Measurements from ENCODE around the gene SH2D4B. TPM values are rescaled to one million over a fixed set of nuclear protein-coding genes. Genes with fewer than 3 reads are reported as not detected.
"Not testable (repeated sequence)": the region's sequence is repeated elsewhere in the genome, so short reads cannot be mapped to it uniquely, and the experiment has no call there.

SH2D4B gene
- total RNA-seq, 2 donors from 2014 or later, result 0.25 to 0.40 TPM

GRCh38 chr10:80537086-80537735 lies 491 bp upstream of the SH2D4B start:
- Mint-ChIP-seq H3K9me3 (no peaks in the 10 kb centered on the region), H3K4me3 (peak overlapping the region; percentile 66), H3K4me1 (ENCODE audit: low read depth in 2 of 2) (peaks cover 18 to 28% of the 10 kb centered on the region in 2 donors), H3K27ac (peak overlapping the region; percentile 98 to 99), H3K36me3 (no peaks in the 10 kb centered on the region), H3K27me3 (no peaks in the 10 kb centered on the region)
- DNase-seq (ENCODE audit: low spot score), result no peak
- no peak for ATAC-seq

DNA sequence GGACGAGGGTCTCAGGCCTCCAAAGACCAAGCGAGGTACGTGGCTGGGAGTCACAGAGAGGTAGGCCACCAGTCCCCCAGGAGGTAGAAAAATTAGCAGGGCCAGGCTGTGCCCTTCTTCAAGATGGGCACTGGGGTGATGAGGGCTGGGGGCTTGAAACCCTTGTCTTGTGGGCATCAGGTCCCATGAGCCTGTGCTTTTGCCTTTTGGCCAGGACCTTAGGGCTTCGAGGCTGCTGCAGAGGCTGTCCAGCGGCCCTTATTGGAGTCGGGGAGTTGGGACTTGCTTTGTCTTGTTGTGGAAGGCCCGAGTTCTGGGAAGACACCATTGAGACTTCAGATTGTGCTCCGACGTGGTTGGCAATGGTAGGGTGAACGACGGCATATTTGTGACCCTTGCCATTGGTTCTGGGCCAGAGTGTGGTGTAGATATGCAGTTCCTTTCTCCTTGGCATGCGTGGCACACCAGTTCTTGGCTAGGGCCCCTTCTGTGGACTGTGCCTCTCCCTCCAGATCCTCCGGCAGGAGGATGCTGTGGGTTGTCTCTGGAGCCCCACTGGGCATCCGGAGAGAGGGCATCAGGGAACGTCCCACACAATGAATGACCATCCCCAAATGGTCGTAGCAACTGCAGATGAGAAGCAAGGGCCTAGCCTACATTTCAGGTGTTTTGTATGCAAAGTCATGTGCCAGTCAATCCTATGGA lies 931 bp downstream of the SH2D4B start:
- Mint-ChIP-seq H3K27ac (peak overlapping the region in 1 of 2 donors; percentile 99), H3K4me3 (no peak overlapping the region), H3K9me3 (no peaks in the 10 kb centered on the region), H3K36me3 (no peaks in the 10 kb centered on the region), H3K4me1 (ENCODE audit: low read depth in 2 of 2) (peaks cover 18 to 26% of the 10 kb centered on the region in 2 donors), H3K27me3 (no peaks in the 10 kb centered on the region)
- ATAC-seq (no peak), DNase-seq (ENCODE audit: low spot score) (no peak)

- Mint-ChIP-seq H3K9me3 (no peaks in the 10 kb centered on the region), H3K27ac (peak overlapping the region in 1 of 2 donors; percentile 47), H3K27me3 (no peaks in the 10 kb centered on the region), H3K4me1 (ENCODE audit: low read depth in 2 of 2) (peaks cover 18 to 26% of the 10 kb centered on the region in 2 donors), H3K4me3 (no peak overlapping the region), H3K36me3 (no peaks in the 10 kb centered on the region)
- ATAC-seq (no peak), DNase-seq (ENCODE audit: low spot score) (no peak)
Measured at GRCh38 chr10:80539421-80540031, 1.8 kb downstream of the SH2D4B start.

- Mint-ChIP-seq H3K36me3 (no peaks in the 10 kb centered on the region), H3K9me3 (no peaks in the 10 kb centered on the region), H3K27ac (no peak overlapping the region), H3K4me1 (ENCODE audit: low read depth in 2 of 2) (peaks cover 18 to 26% of the 10 kb centered on the region in 2 donors), H3K27me3 (peaks cover under 1 to 5% of the 10 kb centered on the region in 2 donors), H3K4me3 (no peak overlapping the region)
- no peak for DNase-seq (ENCODE audit: low spot score)
- ATAC-seq, result no peak
Measured at GRCh38 chr10:80540136-80540535, 2.4 kb downstream of the SH2D4B start.

GRCh38 chr10:80540618-80540980 lies 2.9 kb downstream of the SH2D4B start:
- Mint-ChIP-seq H3K4me1 (ENCODE audit: low read depth in 2 of 2) (peaks cover 14 to 23% of the 10 kb centered on the region in 2 donors), H3K27me3 (peaks cover 4 to 10% of the 10 kb centered on the region in 2 donors), H3K4me3 (no peak overlapping the region), H3K27ac (peak overlapping the region in 1 of 2 donors; percentile 75), H3K9me3 (no peaks in the 10 kb centered on the region), H3K36me3 (no peaks in the 10 kb centered on the region)
- DNase-seq (ENCODE audit: low spot score), result no peak
- ATAC-seq, result no peak

- ATAC-seq, result no peak
- peak overlapping the region; percentile 17 for H3K4me3 Mint-ChIP-seq
- no peaks in the 10 kb centered on the region for H3K9me3 Mint-ChIP-seq
- no peaks in the 10 kb centered on the region for H3K36me3 Mint-ChIP-seq
- peak overlapping the region in 1 of 2 donors; percentile 75 for H3K27ac Mint-ChIP-seq
- no peak for DNase-seq (ENCODE audit: low spot score)
- H3K27me3 Mint-ChIP-seq, result peaks cover 4 to 11% of the 10 kb centered on the region in 2 donors
- H3K4me1 Mint-ChIP-seq (ENCODE audit: low read depth in 2 of 2), result peaks cover 13 to 22% of the 10 kb centered on the region in 2 donors
Measured at GRCh38 chr10:80540981-80541750, 3.5 kb downstream of the SH2D4B start.

DNA sequence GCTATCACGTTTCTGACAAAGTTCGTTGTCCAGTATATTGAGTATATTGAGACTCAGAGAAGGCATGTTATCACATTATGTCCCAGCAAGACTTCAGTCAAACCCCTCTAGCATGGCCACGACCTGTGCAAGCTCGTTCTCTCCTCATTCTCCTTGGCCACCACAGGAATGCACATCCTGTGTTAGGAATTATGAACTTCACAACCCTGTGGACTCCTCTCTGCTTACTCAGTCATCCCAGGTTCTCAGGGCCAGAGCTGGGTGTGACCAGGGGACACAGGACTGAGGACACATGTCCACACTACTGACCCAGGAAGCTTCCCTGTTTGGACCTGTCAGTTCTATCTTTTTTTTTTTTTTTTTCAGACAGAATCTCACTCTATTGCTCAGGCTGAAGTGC lies 4.4 kb downstream of the SH2D4B start:
- Mint-ChIP-seq H3K4me1 (ENCODE audit: low read depth in 2 of 2) (peaks cover 13 to 17% of the 10 kb centered on the region in 2 donors), H3K9me3 (no peaks in the 10 kb centered on the region), H3K27me3 (peaks cover 4 to 11% of the 10 kb centered on the region in 2 donors), H3K4me3 (no peak overlapping the region), H3K27ac (no peak overlapping the region), H3K36me3 (no peaks in the 10 kb centered on the region)
- ATAC-seq (no peak), DNase-seq (ENCODE audit: low spot score) (no peak)

- Mint-ChIP-seq H3K27me3 (peaks cover 4 to 11% of the 10 kb centered on the region in 2 donors), H3K9me3 (no peaks in the 10 kb centered on the region), H3K27ac (no peak overlapping the region), H3K36me3 (no peaks in the 10 kb centered on the region), H3K4me1 (ENCODE audit: low read depth in 2 of 2) (peaks cover 13% of the 10 kb centered on the region in 2 donors), H3K4me3 (no peak overlapping the region)
- DNase-seq (ENCODE audit: low spot score) (no peak), ATAC-seq (no peak)
Measured at GRCh38 chr10:80542652-80543318, 5.1 kb downstream of the SH2D4B start.

DNA sequence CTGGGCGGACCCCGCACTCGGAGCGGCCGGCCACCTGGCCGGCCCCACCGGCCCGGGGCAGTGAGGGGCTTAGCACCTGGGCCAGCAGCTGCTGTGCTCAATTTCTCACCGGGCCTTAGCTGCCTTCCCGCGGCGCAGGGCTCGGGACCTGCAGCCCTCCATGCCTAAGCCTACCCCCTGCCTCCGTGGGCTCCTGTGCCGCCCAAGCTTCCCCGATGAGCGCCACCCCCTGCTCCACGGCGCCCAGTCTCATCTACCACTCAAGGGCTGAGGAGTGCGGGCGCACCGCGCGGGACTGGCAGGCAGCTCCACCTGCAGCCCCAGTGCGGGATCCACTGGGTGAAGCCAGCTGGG lies 5.6 kb downstream of the SH2D4B start:
- not testable (repeated sequence) for H3K4me3 Mint-ChIP-seq; H3K27ac Mint-ChIP-seq; H3K9me3 Mint-ChIP-seq; H3K36me3 Mint-ChIP-seq; DNase-seq (ENCODE audit: low spot score); ATAC-seq
- Mint-ChIP-seq H3K27me3 (peaks cover 4 to 11% of the 10 kb centered on the region in 2 donors), H3K4me1 (ENCODE audit: low read depth in 2 of 2) (peaks cover 13% of the 10 kb centered on the region in 2 donors)

DNA sequence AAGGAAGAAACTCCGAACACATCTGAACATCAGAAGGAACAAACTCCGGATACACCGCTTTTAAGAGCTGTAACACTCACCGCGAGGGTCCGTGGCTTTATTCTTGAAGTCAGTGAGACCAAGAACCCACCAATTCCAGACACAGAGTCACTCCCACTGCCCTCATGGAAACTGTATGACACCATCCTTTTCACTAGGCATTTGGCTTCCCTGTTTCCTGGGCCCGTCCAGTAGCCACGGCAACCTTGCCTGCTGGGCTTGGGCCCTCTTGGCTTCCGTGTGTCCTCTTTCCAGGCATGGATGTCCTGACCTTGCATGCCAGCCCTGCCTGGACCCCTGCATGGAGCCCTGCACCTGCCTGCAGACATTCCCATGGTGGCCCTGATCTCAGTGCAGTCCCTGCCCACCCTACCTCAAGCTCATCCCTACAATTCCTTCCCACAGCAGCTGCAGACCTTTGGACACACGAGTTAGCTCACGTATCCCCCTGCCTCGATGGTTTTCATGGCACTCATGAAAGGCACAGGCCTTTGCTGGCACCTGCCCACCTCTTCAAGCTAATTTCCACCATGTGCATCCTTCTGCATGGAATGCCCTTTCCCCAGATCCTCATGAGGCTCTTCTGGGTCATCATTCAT lies 6.7 kb downstream of the SH2D4B start:
- H3K27me3 Mint-ChIP-seq, result peaks cover 4 to 16% of the 10 kb centered on the region in 2 donors
- H3K4me1 Mint-ChIP-seq (ENCODE audit: low read depth in 2 of 2), result peaks cover 12 to 13% of the 10 kb centered on the region in 2 donors
- no peak overlapping the region for H3K4me3 Mint-ChIP-seq
- no peak for DNase-seq (ENCODE audit: low spot score)
- no peak overlapping the region for H3K27ac Mint-ChIP-seq
- peak in 1 of 2 donors; percentile 13 for ATAC-seq
- no peaks in the 10 kb centered on the region for H3K9me3 Mint-ChIP-seq
- H3K36me3 Mint-ChIP-seq, result no peaks in the 10 kb centered on the region

DNA sequence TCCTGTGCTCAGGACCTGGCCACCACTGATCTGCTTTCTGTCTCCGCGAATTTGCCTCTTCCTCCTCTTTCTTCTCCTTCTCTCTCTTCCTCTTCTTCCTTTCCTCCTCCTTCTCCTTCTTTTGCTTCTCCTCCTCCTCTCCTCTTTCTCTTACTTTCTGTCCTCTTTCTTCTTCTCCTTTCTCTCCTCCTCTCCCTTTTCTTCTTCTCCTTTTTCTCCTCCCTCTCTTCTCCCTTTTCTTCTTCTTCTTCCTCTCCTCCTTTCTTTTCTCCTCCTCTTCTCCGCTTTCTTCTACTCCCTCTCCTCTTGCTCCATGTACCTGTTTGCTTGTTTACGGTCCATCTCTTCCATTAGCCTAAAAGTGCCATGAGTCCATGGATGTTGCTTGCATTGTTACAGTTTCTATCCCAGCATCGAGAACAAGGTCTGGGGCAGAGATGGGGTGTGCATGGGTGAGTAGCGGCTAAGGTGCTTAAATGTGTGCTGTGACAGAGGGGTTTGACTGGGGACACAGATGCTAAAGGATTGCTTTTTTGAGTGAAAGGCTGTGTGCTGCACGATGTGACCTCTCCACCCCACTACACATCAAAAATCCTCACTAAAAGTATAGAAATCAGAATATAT lies 7.7 kb downstream of the SH2D4B start:
- Mint-ChIP-seq H3K27me3 (peaks cover 4 to 16% of the 10 kb centered on the region in 2 donors), H3K4me3 (no peak overlapping the region), H3K9me3 (no peaks in the 10 kb centered on the region), H3K4me1 (ENCODE audit: low read depth in 2 of 2) (peaks cover 9 to 13% of the 10 kb centered on the region in 2 donors), H3K27ac (peak overlapping the region in 1 of 2 donors; percentile 33), H3K36me3 (no peaks in the 10 kb centered on the region)
- ATAC-seq, result no peak
- no peak for DNase-seq (ENCODE audit: low spot score)

DNA sequence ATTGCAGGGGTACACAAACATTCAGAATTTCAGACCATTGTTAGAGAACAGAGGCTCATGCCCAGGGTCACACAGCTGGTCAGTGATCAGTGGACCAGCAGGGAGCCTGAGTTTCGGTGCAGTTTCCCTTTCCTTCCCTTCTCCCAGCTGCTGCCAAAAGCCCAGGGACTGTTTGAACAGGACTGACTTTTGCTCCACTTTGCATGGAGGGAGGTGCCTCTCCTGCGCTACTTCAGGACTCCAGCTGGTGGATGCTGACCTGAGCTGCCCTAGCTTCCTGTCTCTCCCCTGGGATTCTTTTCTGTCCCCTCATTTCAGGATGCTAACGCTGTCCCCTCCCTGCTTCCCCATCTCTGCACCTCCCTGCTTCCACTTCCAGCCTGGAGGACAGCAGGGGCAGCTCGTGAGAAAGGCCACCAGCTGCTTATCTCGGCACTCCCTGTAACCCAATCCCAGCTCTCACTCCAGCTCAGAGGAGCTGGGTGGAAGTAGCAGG lies 14.5 kb downstream of the SH2D4B start:
- no peaks in the 10 kb centered on the region for H3K9me3 Mint-ChIP-seq
- H3K36me3 Mint-ChIP-seq, result no peaks in the 10 kb centered on the region
- H3K4me1 Mint-ChIP-seq (ENCODE audit: low read depth in 2 of 2), result no peaks in the 10 kb centered on the region
- ATAC-seq (no peak), DNase-seq (ENCODE audit: low spot score) (no peak)
- no peak overlapping the region for H3K4me3 Mint-ChIP-seq
- no peak overlapping the region for H3K27ac Mint-ChIP-seq
- H3K27me3 Mint-ChIP-seq, result peaks cover 7 to 13% of the 10 kb centered on the region in 2 donors
